CD14-positive monocyte (primary cell): ENCODE results near the gene CUX1. TPM values are rescaled to one million over a fixed set of nuclear protein-coding genes. Genes with fewer than 3 reads are reported as not detected.

ENCODE experiments used
- DNase-seq, 3 donors: peaks; one replicate each; pipeline ENCODE4 v3.0.0-alpha.2; 2011 to 2022
- H2AFZ ChIP-seq: 2 replicates; pipeline ENCODE4 v1.6.0; 2012; ENCODE audit warnings: mild to moderate bottlenecking, low read depth, low read length, inconsistent platforms; ENCODE audit not compliant: insufficient read depth, poor library complexity, severe bottlenecking
- H3K27ac ChIP-seq, 2 donors: 1 replicate in 1 of 2; 2 replicates in 1 of 2; pipeline ENCODE4 v1.5.1; 2012 to 2013; ENCODE audit warnings: low read length in 2 of 2, control low read depth in 1 of 2, inconsistent platforms in 1 of 2, low read depth in 1 of 2, mild to moderate bottlenecking in 1 of 2
- H3K27me3 ChIP-seq, 2 donors: one replicate each; pipeline versions ENCODE4 v1.6.0 to v1.6.1; 2011 to 2013; ENCODE audit warnings: low read length in 2 of 2; ENCODE audit not compliant: control insufficient read depth in 2 of 2, insufficient read depth in 2 of 2
- H3K36me3 ChIP-seq, 2 donors: replicated peaks in 1 of 2; 1 replicate in 1 of 2; 2 replicates in 1 of 2; pipeline versions ENCODE4 v1.5.1 to v1.6.1; 2012 to 2013; ENCODE audit warnings: low read length in 2 of 2, control low read depth in 1 of 2, inconsistent platforms in 1 of 2, mild to moderate bottlenecking in 1 of 2; ENCODE audit not compliant: insufficient read depth in 2 of 2, control insufficient read depth in 1 of 2
- H3K4me1 ChIP-seq, 2 donors: 1 replicate in 1 of 2; 2 replicates in 1 of 2; pipeline versions ENCODE4 v1.5.1 to v1.6.1; 2012 to 2013; ENCODE audit warnings: low read length in 2 of 2, control low read depth in 1 of 2, inconsistent platforms in 1 of 2, mild to moderate bottlenecking in 1 of 2, moderate library complexity in 1 of 2; ENCODE audit not compliant: insufficient read depth in 2 of 2, control insufficient read depth in 1 of 2
- H3K4me2 ChIP-seq: replicated peaks from 2 replicates; pipeline ENCODE3; 2012; ENCODE audit warnings: low read length, moderate library complexity, mild to moderate bottlenecking; ENCODE audit not compliant: poor library complexity, severe bottlenecking; ENCODE audit errors: extremely low read depth
- H3K4me3 ChIP-seq, 3 experiments: fragments of 200-600 bp in 1 of 3; sonication (generic) in 1 of 3; replicated peaks in 1 of 3; 1 replicate in 2 of 3; 2 replicates in 1 of 3; pipeline ENCODE4 v1.5.1; 2011 to 2013; ENCODE audit warnings: low read length in 3 of 3, mild to moderate bottlenecking in 3 of 3, control low read depth in 2 of 3, low read depth in 2 of 3, inconsistent platforms in 1 of 3, moderate library complexity in 1 of 3
- H3K79me2 ChIP-seq: 2 replicates; pipeline ENCODE4 v1.6.0; 2012; ENCODE audit warnings: mild to moderate bottlenecking, control low read depth, inconsistent platforms, low read length, moderate library complexity; ENCODE audit not compliant: insufficient read depth
- H3K9ac ChIP-seq: 2 replicates; pipeline ENCODE4 v1.6.0; 2017; ENCODE audit warnings: low read length, mild to moderate bottlenecking; ENCODE audit not compliant: insufficient read depth, poor library complexity, severe bottlenecking
- H3K9me3 ChIP-seq, 2 donors: replicated peaks in 1 of 2; 1 replicate in 1 of 2; 2 replicates in 1 of 2; pipeline versions ENCODE4 v1.5.1 to v1.6.1; 2012 to 2013; ENCODE audit warnings: low read length in 2 of 2, control low read depth in 1 of 2; ENCODE audit not compliant: control insufficient read depth in 1 of 2, insufficient read depth in 1 of 2
- H4K20me1 ChIP-seq: 2 replicates; pipeline ENCODE4 v1.6.0; 2012; ENCODE audit warnings: mild to moderate bottlenecking, low read length, control low read depth, moderate library complexity; ENCODE audit not compliant: insufficient read depth
- H3K27ac Mint-ChIP-seq, 7 donors: one replicate each; pipeline ENCODE4 v1.8.0; 2020; ENCODE audit warnings: mild to moderate bottlenecking in 7 of 7, mixed read lengths in 7 of 7, moderate library complexity in 6 of 7, inconsistent platforms in 2 of 7
- H3K27me3 Mint-ChIP-seq, 3 donors: one replicate each; pipeline ENCODE4 v1.8.0; 2021 to 2022; ENCODE audit warnings: low read depth in 3 of 3, mild to moderate bottlenecking in 3 of 3, mixed read lengths in 3 of 3, moderate library complexity in 3 of 3, inconsistent platforms in 1 of 3
- H3K36me3 Mint-ChIP-seq, 2 donors: one replicate each; pipeline ENCODE4 v1.8.0; 2020; ENCODE audit warnings: mixed read lengths in 2 of 2, inconsistent platforms in 1 of 2, mild to moderate bottlenecking in 1 of 2
- H3K4me1 Mint-ChIP-seq: one replicate; pipeline ENCODE4 v1.8.0; 2020; ENCODE audit warnings: mild to moderate bottlenecking, mixed read lengths
- H3K4me3 Mint-ChIP-seq, 2 donors: one replicate each; pipeline ENCODE4 v1.8.0; 2020; ENCODE audit warnings: mild to moderate bottlenecking in 2 of 2, mixed read lengths in 2 of 2, moderate library complexity in 1 of 2
- H3K9me3 Mint-ChIP-seq, 7 donors: one replicate each; pipeline ENCODE4 v1.8.0; 2020 to 2022; ENCODE audit warnings: mixed read lengths in 7 of 7, mild to moderate bottlenecking in 6 of 7, moderate library complexity in 6 of 7, inconsistent platforms in 2 of 7
- CTCF ChIP-seq: fragments of 200-600 bp; IDR thresholded peaks from one replicate; pipeline ENCODE4 v1.8.0; 2022; ENCODE audit warnings: antibody characterized with exemption, mild to moderate bottlenecking
- WGBS: methylation state at CpG from one replicate; pipeline ENCODE4 v1.1.5; 2013; ENCODE audit warnings: missing lambda C conversion rate; ENCODE audit not compliant: insufficient coverage; 5-methylcytosine and 5-hydroxymethylcytosine counted together
- intact Hi-C, 2 donors: fragments of 100-400 bp; cut with micrococcal nuclease; formaldehyde crosslinking; loops; one replicate each; pipeline versions ENCODE4 v1.15.0 to v1.15.1; 2023
- polyA plus RNA-seq, 3 donors: library from polyadenylated mRNA; depleted of rRNA in 1 of 3; unstranded in 2 of 3; stranded (reverse) in 1 of 3; fragments of 300-500 nt in 2 of 3; fragments of >200 nt in 1 of 3; fragmentation: Illumina TruSeq in 2 of 3; gene quantifications; 1 replicate in 2 of 3; 2 replicates in 1 of 3; pipeline ENCODE4 v1.2.3, GENCODE V29; 2012 to 2021

The CUX1 gene
- polyA plus RNA-seq, 3 donors = 17.6 to 38.0 (median 28.0) TPM

- peak in 1 of 3 donors; percentile 22 for DNase-seq
- Histone ChIP-seq H3K9ac (no peak overlapping the region), H4K20me1 (peaks cover 97% of the 10 kb centered on the region), H3K27ac (no peak overlapping the region), H3K9me3 (no peaks in the 10 kb centered on the region), H3K4me1 (no peaks in the 10 kb centered on the region), H2AFZ (no peak overlapping the region), H3K36me3 (peaks cover 4 to 27% of the 10 kb centered on the region in 2 donors), H3K4me3 (no peak overlapping the region), H3K79me2 (peaks cover 96% of the 10 kb centered on the region), H3K4me2 (no peak overlapping the region), H3K27me3 (no peaks in the 10 kb centered on the region)
- Mint-ChIP-seq H3K4me1 (peaks cover 4% of the 10 kb centered on the region), H3K36me3 (peaks cover 25 to 45% of the 10 kb centered on the region in 2 donors), H3K27ac (peak overlapping the region in 1 of 7 donors; percentile 54), H3K27me3 (peaks cover 0 to 4% (median 0%) of the 10 kb centered on the region in 3 donors), H3K4me3 (no peak overlapping the region), H3K9me3 (no peaks in the 10 kb centered on the region)
- no CpG with 5 or more reads among the region's 5 CpGs for WGBS
- no peak for TF ChIP-seq CTCF
- intact Hi-C loops = no loop called here
These were observed 116.3 kb downstream of the CUX1 start for GRCh38 chr7:101933688-101934121.

GRCh38 chr7:101934618-101935017 is 117.2 kb downstream of the CUX1 start:
- Histone ChIP-seq H3K27me3 (no peaks in the 10 kb centered on the region), H2AFZ (no peak overlapping the region), H3K36me3 (peaks cover 4 to 27% of the 10 kb centered on the region in 2 donors), H3K4me2 (no peak overlapping the region), H3K4me1 (no peaks in the 10 kb centered on the region), H3K9me3 (no peaks in the 10 kb centered on the region), H4K20me1 (peaks cover 96% of the 10 kb centered on the region), H3K79me2 (peaks cover 93% of the 10 kb centered on the region), H3K4me3 (no peak overlapping the region), H3K27ac (peak overlapping the region in 1 of 2 donors; percentile 0), H3K9ac (no peak overlapping the region)
- TF ChIP-seq CTCF = no peak
- Mint-ChIP-seq H3K36me3 (peaks cover 25 to 45% of the 10 kb centered on the region in 2 donors), H3K4me1 (peaks cover 4% of the 10 kb centered on the region), H3K27me3 (peaks cover 0 to 4% (median 0%) of the 10 kb centered on the region in 3 donors), H3K27ac (peak overlapping the region in 5 of 7 donors; percentile 10 to 72 (median 33)), H3K9me3 (no peaks in the 10 kb centered on the region), H3K4me3 (no peak overlapping the region)
- WGBS = 86% methylated on average over 2 of the region's 11 CpGs
- DNase-seq = no peak
- intact Hi-C loops = no loop called here
